Fibroblast of pulmonary artery (primary cell): ENCODE results near the gene NDUFA3.
A peak's percentile ranks its signal among the peaks of the same experiment; 100 is the strongest.

Experiments
- DNase-seq: peaks from one replicate; pipeline ENCODE4 v3.0.0-alpha.2; 2010; ENCODE audit warnings: low read depth
- H3K4me3 ChIP-seq: replicated peaks from 2 replicates; pipeline ENCODE4 v1.5.1; 2011; ENCODE audit warnings: low read depth, mild to moderate bottlenecking, control low read depth, low read length, moderate library complexity
- TF ChIP-seq, protein P1 (sequence below): IDR thresholded peaks from 2 replicates; pipeline ENCODE4 v1.5.1; 2011; ENCODE audit warnings: mild to moderate bottlenecking, control low read depth, low read length, inconsistent platforms; ENCODE audit errors: missing control alignments

NDUFA3 gene

DNA sequence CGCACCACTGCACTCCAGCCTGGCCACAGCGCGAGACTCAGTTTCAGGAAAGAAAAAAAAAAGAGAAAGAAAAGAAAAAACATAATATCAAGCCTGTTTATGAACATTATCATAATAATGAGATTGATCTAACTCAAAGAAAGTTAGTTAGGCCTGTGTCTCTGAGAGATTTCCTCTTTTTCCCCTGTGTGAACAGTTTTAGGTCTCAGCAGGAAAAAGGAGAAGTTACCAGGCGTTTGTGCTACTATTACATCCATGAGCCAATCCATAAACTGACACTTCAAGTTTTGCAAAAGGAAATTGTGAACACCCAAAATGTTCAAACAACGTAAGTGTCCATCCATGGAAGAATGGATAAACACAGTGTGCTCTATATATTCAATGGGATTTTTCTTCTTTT is 25.3 kb upstream of the NDUFA3 start:
- no peak overlapping the region for H3K4me3 ChIP-seq
- TF ChIP-seq, protein P1, sequence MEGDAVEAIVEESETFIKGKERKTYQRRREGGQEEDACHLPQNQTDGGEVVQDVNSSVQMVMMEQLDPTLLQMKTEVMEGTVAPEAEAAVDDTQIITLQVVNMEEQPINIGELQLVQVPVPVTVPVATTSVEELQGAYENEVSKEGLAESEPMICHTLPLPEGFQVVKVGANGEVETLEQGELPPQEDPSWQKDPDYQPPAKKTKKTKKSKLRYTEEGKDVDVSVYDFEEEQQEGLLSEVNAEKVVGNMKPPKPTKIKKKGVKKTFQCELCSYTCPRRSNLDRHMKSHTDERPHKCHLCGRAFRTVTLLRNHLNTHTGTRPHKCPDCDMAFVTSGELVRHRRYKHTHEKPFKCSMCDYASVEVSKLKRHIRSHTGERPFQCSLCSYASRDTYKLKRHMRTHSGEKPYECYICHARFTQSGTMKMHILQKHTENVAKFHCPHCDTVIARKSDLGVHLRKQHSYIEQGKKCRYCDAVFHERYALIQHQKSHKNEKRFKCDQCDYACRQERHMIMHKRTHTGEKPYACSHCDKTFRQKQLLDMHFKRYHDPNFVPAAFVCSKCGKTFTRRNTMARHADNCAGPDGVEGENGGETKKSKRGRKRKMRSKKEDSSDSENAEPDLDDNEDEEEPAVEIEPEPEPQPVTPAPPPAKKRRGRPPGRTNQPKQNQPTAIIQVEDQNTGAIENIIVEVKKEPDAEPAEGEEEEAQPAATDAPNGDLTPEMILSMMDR: no peak
- DNase-seq: no peak

DNA sequence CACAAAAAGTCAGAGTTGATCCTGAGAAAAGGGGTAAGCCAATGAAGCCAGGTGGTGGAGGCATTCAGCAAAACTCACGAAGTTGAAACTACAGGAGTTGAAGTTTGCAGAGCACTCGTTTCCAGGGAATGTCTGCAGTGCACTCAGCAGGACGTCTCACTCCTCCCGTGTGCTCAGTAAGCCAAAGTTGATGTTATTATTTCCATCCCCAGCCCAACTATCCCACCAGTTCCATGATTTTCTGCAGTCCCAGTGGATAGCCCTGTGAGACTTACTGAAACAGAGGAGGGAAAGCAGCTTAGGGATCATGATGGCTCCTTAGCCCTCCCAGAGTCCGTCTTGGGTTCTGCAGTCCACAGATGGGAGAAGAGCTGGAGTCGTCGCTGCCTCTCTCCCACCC is 21.6 kb upstream of the NDUFA3 start, which contains the start of gene TARM1:
TARM1 (minus strand) TSS at position 334 of the 400 bp plus-strand sequence; CDS start at position 309, 25 bp downstream.
- TF ChIP-seq, protein P1: no peak

DNA sequence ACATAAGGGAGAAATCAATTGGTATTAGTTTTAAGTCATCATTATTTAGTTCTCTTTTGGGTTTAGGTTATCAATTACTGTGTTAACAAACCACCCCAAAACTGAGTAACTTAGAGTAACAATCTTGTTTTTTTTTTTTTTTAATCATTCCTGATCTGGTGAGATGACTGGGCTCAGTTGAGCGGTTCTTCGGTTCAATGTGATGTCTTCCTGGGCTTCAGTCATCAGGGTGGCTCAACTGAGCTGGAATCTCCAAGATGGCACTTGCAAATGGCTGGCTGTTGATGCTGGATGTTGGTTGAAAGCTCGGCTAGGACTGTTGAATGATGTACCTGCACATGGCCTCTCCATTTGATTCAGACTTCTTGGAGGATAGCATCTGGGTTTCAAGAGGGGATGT is 18.2 kb upstream of the NDUFA3 start:
- no peak for DNase-seq
- TF ChIP-seq, protein P1: no peak
- no peak overlapping the region for H3K4me3 ChIP-seq

More for the DNA sequence above, 21.6 kb upstream of the NDUFA3 start, which contains the start of gene TARM1:
- H3K4me3 ChIP-seq: no peak within 1 kb of the TSS
- no peak for DNase-seq

DNA sequence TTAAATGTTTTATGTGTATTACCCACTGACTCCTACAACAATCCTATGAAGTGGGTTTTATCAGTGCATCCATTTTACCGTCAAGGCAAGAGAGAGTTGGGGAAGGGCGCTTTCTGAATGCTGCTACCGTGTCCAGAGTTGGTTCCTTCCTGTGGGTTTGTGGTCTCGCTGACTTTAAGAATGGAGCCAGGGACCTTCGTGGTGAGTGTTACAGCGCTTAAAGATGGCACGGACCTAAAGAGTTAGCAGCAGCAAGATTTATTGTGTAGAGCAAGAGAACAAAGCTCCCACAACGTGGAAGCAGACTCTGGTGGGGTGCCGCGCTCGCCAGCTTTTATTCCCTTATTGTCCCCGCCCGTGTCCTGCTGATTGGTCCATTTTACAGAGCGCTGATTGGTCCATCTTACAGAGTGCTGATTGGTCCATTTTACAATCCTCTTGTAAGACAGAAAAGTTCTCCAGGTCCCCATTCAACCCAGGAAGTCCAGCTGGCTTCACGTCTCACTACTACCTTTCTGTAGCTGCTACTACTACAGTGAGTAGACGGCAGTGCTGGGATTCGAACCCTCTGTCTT is 8.1 kb upstream of the NDUFA3 start:
- no peak overlapping the region for H3K4me3 ChIP-seq
- DNase-seq: no peak

DNA sequence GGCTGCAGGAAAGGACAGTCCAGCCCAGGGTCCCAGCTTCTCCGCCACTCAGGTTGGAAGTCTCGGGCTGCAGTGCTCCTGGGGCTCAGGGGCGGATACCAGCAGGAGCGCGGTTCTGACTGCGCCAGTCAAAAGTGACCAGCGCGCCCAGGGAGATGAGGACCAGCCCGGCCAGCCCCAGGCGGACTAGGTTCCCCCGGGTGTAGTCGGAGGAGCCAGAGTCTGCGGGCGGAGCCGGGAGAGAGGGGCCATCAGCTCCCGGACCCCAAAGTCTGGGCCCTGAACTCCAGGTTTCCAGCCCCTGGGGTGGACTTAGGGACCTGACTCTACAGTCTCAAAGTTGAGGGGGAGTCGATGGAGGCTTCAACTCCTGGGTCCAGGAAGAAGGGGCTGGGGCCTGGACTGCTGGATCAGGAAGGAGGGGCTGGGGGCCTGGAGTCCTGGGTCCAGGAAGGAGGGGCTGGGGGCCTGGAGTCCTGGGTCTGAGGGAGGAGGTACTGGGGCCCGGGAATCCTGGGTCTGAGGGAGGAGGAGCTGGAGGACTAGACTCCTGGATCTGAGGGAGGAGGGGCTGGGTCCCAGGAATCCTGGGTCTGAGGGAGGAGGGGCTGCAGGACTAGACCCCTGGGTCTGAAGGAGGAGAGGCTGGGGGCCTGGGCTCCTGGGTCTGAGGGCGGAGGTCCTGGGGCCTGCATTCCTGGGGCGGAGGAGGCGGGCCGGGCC is 7.4 kb upstream of the NDUFA3 start:
- peak overlapping the region; percentile 33 for H3K4me3 ChIP-seq
- TF ChIP-seq, protein P1: no peak
- DNase-seq: no peak

More for the DNA sequence above, 8.1 kb upstream of the NDUFA3 start:
- TF ChIP-seq, protein P1: no peak

DNA sequence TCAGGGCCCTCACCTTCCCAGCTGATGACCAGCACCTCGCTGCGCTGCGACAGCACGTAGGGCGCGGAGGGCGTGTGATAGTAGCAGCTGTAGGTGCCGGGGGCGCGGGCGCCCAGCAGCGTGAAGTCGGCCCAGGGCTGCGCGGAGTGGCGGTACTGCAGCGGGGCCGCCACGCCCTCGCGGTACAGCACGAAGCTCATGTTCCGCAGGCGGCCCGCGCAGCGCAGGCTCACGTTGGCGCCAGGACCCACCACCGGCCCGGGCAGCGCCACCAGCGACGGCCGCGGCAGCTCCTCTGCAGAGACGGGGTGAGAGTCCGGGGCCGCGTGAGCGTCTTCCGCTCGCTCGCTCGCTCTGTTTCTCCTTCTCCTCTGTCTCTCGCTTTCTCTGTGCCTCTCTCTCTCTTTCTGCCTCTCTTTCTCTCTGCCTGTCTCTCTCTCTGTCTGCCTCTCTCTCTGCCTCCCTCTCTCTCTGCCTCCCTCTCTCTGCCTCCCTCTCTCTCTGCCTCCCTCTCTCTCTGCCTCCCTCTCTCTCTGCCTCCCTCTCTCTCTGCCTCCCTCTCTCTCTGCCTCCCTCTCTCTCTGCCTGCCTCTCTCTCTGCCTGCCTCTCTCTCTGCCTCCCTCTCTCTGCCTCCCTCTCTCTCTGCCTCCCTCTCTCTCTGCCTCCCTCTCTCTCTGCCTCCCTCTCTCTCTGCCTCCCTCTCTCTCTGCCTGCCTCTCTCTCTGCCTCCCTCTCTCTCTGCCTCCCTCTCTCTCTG is 6.6 kb upstream of the NDUFA3 start:
- DNase-seq: peak; percentile 48
- H3K4me3 ChIP-seq: peak overlapping the region; percentile 33

DNA sequence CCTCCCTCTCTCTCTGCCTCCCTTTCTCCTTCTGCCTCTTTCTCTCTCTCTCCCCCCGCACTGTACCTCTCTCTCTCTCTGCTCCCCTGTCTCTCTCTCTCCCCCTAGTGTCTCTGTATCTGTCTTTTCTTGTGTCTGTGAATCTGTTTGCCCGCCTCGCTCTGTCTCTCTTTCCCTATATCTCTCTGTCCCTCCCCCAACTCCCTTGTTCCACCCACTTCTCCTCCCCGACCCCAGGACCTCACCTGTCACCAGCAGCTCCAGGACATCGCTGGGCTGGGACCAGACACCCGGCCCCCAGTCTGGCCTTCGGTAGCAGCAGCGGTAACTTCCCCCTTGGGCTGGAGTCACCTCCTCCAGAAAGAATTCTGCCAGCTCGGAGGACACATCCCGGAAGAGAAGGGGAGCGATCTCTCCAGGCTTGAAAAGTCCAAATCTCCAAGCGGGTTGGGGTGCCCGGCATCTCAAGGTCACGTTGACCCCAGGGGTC is 6.0 kb upstream of the NDUFA3 start:
- DNase-seq: peak; percentile 54
- peak overlapping the region; percentile 32 for H3K4me3 ChIP-seq
- TF ChIP-seq, protein P1: peak; percentile 46
